ENCODE measurements around the gene PLXNB2. TPM values are rescaled to one million over a fixed set of nuclear protein-coding genes. Genes with fewer than 3 reads are reported as not detected.
A peak's percentile ranks its signal among the peaks of the same experiment; 100 is the strongest.

Gene PLXNB2
- total and polyA plus RNA-seq, 3 donors from 2014 or later: 98.0 to 243 (median 219) TPM

DNA sequence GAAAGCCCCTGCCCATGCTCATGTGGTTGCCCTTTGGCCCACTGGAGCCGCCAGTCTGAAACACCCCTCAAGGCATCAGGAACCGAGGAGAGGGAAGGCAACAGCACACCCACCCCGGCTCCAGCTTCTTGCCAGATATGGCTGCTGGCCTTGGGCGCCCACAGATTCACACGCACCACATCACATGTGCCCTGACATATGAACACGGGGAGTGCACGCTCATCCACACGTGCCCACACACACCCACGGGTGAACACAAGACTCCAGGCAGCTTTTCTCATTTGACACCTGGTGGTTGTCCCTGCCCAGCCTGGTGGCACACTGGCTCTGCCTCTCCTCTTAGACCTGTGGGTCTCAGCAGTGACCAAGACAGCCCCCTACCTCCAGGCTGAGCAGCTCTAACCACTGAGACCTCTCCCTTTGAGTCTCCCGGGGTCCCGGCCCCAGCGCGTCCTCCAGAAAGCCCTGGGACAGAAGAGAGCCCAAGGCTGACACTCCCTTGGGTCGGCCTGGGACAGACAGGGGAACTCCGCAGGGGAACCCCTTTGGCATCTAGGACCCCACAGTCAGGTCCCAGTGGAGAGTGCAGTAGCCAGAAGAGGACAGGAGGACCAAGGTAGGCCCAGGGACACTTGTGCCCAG, 43.2 kb downstream of the PLXNB2 start:
- Histone ChIP-seq H3K36me3 (ENCODE audit: low read depth, missing control alignments) (no peaks in the 10 kb centered on the region), H3K27ac (no peak overlapping the region), H3K4me1 (peaks cover 29% of the 10 kb centered on the region), H3K9me3 (no peaks in the 10 kb centered on the region), H3K4me3 (no peak overlapping the region), H3K27me3 (no peaks in the 10 kb centered on the region)
- DNase-seq: no peak
- no peak for TF ChIP-seq POLR2A (IDR thresholded peaks at IDR 0.05)
- TF ChIP-seq, protein P1, sequence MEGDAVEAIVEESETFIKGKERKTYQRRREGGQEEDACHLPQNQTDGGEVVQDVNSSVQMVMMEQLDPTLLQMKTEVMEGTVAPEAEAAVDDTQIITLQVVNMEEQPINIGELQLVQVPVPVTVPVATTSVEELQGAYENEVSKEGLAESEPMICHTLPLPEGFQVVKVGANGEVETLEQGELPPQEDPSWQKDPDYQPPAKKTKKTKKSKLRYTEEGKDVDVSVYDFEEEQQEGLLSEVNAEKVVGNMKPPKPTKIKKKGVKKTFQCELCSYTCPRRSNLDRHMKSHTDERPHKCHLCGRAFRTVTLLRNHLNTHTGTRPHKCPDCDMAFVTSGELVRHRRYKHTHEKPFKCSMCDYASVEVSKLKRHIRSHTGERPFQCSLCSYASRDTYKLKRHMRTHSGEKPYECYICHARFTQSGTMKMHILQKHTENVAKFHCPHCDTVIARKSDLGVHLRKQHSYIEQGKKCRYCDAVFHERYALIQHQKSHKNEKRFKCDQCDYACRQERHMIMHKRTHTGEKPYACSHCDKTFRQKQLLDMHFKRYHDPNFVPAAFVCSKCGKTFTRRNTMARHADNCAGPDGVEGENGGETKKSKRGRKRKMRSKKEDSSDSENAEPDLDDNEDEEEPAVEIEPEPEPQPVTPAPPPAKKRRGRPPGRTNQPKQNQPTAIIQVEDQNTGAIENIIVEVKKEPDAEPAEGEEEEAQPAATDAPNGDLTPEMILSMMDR (IDR thresholded peaks at IDR 0.05): no peak
- 89 to 93% methylated on average over 6 to 15 of the region's 15 CpGs for WGBS, 2 donors
- intact Hi-C loops (cut with DNase I; ENCODE audit: low total_unique reads): no loop called here

- H3K4me1 ChIP-seq: peaks cover 18% of the 10 kb centered on the region
- TF ChIP-seq, protein P1 (IDR thresholded peaks at IDR 0.05): no peak
- no peak for TF ChIP-seq POLR2A (IDR thresholded peaks at IDR 0.05)
- no peaks in the 10 kb centered on the region for H3K36me3 ChIP-seq (ENCODE audit: low read depth, missing control alignments)
- H3K9me3 ChIP-seq: no peaks in the 10 kb centered on the region
- intact Hi-C loops (cut with DNase I; ENCODE audit: low total_unique reads): no loop called here
- no peak overlapping the region for H3K4me3 ChIP-seq
- WGBS, 2 donors: 65 to 75% methylated on average over 4 to 9 of the region's 9 CpGs
- no peak for DNase-seq
- H3K27me3 ChIP-seq: no peaks in the 10 kb centered on the region
- H3K27ac ChIP-seq: no peak overlapping the region
Measured at GRCh38 chr22:50262973-50263617, 44.4 kb downstream of the PLXNB2 start.

GRCh38 chr22:50262460-50262911, 45.0 kb downstream of the PLXNB2 start:
- Histone ChIP-seq H3K4me1 (peaks cover 14% of the 10 kb centered on the region), H3K27ac (no peak overlapping the region), H3K4me3 (no peak overlapping the region), H3K36me3 (ENCODE audit: low read depth, missing control alignments) (no peaks in the 10 kb centered on the region), H3K27me3 (no peaks in the 10 kb centered on the region), H3K9me3 (no peaks in the 10 kb centered on the region)
- intact Hi-C loops (cut with DNase I; ENCODE audit: low total_unique reads): no loop called here
- no peak for TF ChIP-seq POLR2A (IDR thresholded peaks at IDR 0.05)
- TF ChIP-seq, protein P1 (IDR thresholded peaks at IDR 0.05): no peak
- 73 to 81% methylated on average over 6 to 7 of the region's 7 CpGs for WGBS, 2 donors
- DNase-seq: no peak

- Histone ChIP-seq H3K27me3 (no peaks in the 10 kb centered on the region), H3K36me3 (ENCODE audit: low read depth, missing control alignments) (no peaks in the 10 kb centered on the region)
- DNase-seq: no peak
Measured at GRCh38 chr22:50261615-50262459, 45.6 kb downstream of the PLXNB2 start, which contains the start of gene MAPK12. MAPK12 (minus strand) TSS chr22:50261683; CDS start chr22:50261509, 174 bp downstream.

More at GRCh38 chr22:50261615-50262459, 45.6 kb downstream of the PLXNB2 start, which contains the start of gene MAPK12:
- Histone ChIP-seq H3K9me3 (no peaks in the 10 kb centered on the region), H3K4me1 (peaks cover 11% of the 10 kb centered on the region), H3K4me3 (peak within 1 kb of the TSS; percentile 51 to 52), H3K27ac (peak within 1 kb of the TSS; percentile 50)
- 8 to 17% methylated on average over 7 to 32 of the region's 61 CpGs for WGBS, 2 donors
- intact Hi-C loops (cut with DNase I; ENCODE audit: low total_unique reads): no loop called here
- TF ChIP-seq POLR2A (IDR thresholded peaks at IDR 0.05): no peak
- TF ChIP-seq, protein P1 (IDR thresholded peaks at IDR 0.05): no peak
